Urinary bladder (tissue), 4 donors: ENCODE measurements around the gene MAGI1. TPM values are rescaled to one million over a fixed set of nuclear protein-coding genes. Genes with fewer than 3 reads are reported as not detected.
"Not testable (repeated sequence)": the region's sequence is repeated elsewhere in the genome, so short reads cannot be mapped to it uniquely, and the experiment has no call there.

ENCODE experiments used
- DNase-seq: peaks from one replicate; pipeline ENCODE4 v3.0.0-alpha.2; 2015; ENCODE audit errors: extremely low spot score
- H3K27ac ChIP-seq: one replicate; pipeline ENCODE4 v1.5.1; 2013; ENCODE audit warnings: low read depth, mild to moderate bottlenecking, moderate library complexity
- H3K36me3 ChIP-seq: one replicate; pipeline ENCODE4 v1.6.1; 2013; ENCODE audit warnings: mild to moderate bottlenecking, moderate library complexity; ENCODE audit not compliant: insufficient read depth
- H3K4me1 ChIP-seq: one replicate; pipeline ENCODE4 v1.6.1; 2013; ENCODE audit warnings: mild to moderate bottlenecking, moderate library complexity; ENCODE audit not compliant: insufficient read depth
- H3K4me3 ChIP-seq: one replicate; pipeline ENCODE4 v1.5.1; 2013; ENCODE audit warnings: low read depth, low read length
- WGBS: extraction: QIAGEN DNeasy Blood & Tissue Kit; methylation state at CpG from one replicate; pipeline ENCODE4 v1.1.7; 2013; 5-methylcytosine and 5-hydroxymethylcytosine counted together
- polyA plus RNA-seq: library from polyadenylated mRNA; stranded (reverse); fragments of 200-250 nt; gene quantifications from one replicate; pipeline ENCODE4 v1.2.3, GENCODE V29; 2013
- total RNA-seq: library from RNA; depleted of rRNA; stranded (reverse); fragments of >200 nt; gene quantifications from one replicate; pipeline ENCODE4 v1.2.3, GENCODE V29; 2014
- donor health status: healthy with polysubstance abuse.
- donor health status: healthy.

MAGI1 gene
- total and polyA plus RNA-seq, 2 donors: 9.7 to 46.7 TPM

DNA sequence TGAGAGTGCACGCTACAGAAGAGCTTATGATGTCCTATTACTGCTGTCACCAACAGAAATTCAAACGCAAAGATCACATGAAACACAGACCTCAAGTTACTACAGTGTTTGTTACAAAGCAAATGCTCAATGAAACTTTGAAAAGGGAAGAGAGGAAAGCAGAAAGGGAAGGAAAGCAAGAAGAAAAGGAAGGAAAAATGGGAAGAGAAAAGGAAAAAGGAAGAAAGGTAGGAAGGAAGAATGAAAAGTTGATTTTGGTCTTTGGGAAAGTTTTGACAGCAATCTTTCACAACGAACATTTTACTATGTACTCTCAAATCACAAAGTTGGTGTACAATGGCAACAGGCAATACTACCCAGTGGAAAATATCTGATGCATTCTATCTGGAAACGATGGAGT is 514.8 kb downstream of the MAGI1 start:
- 87% methylated on average over 4 of the region's 4 CpGs for whole genome bisulfite sequencing
- Histone ChIP-seq H3K27ac (no peak overlapping the region), H3K4me3 (no peak overlapping the region), H3K36me3 (no peaks in the 10 kb centered on the region), H3K4me1 (no peaks in the 10 kb centered on the region)
- DNase-seq: no peak

DNA sequence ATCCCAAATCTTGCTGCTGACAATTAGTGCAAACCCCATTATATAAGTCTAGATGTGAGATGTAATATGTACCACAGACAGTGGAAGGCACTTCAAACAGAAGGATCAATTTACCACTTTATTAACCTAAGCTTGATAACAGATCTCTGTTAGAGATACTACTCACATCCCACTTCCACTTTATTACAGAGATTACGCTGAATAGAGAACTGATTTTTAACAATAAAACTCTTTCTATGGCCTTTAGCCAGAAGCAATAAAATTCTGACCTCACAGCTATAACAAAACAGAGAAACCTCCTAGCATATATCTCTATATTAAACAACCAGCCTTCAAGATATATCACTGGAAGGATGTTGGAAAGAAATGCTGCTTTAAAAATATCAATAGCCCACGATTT is 517.7 kb downstream of the MAGI1 start:
- WGBS: 47% methylated on average over 2 of the region's 2 CpGs

DNA sequence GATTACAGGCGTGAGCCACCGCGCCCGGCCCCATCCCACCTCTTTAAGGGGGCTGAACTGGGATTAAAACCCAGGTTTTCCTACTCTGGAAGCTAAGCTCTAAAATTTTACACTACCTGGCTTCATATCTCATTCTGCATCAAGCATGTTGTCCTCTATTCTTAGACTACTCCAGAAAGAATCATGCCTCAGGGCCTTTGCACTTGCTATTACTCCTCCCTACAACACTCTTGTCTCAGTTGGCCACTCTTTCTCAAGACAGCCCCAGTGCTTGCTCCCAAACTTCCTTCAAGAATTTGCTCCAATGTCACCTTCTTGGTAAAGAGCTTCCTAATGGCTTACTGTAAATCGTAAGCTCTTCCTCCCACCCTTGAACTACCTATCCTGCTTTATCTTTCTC is 521.7 kb downstream of the MAGI1 start:
- Histone ChIP-seq H3K27ac (no peak overlapping the region), H3K36me3 (no peaks in the 10 kb centered on the region), H3K4me3 (no peak overlapping the region), H3K4me1 (no peaks in the 10 kb centered on the region)
- WGBS: 95% methylated on average over 5 of the region's 5 CpGs
- no peak for DNase-seq

More for the DNA sequence above, 517.7 kb downstream of the MAGI1 start:
- Histone ChIP-seq H3K4me1 (no peaks in the 10 kb centered on the region), H3K27ac (no peak overlapping the region), H3K36me3 (no peaks in the 10 kb centered on the region), H3K4me3 (no peak overlapping the region)
- no peak for DNase-seq

DNA sequence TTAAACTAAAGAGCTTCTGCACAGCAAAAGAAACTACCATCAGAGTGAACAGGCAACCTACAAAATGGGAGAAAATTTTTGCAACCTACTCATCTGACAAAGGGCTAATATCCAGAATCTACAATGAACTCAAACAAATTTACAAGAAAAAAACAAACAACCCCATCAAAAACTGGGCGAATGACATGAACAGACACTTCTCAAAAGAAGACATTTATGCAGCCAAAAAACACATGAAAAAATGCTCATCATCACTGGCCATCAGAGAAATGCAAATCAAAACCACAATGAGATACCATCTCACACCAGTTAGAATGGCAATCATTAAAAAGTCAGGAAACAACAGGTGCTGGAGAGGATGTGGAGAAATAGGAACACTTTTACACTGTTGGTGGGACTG is 524.4 kb downstream of the MAGI1 start:
- WGBS: 96% methylated on average over 1 of the region's 1 CpG
- not testable (repeated sequence) for DNase-seq, H3K36me3 ChIP-seq

DNA sequence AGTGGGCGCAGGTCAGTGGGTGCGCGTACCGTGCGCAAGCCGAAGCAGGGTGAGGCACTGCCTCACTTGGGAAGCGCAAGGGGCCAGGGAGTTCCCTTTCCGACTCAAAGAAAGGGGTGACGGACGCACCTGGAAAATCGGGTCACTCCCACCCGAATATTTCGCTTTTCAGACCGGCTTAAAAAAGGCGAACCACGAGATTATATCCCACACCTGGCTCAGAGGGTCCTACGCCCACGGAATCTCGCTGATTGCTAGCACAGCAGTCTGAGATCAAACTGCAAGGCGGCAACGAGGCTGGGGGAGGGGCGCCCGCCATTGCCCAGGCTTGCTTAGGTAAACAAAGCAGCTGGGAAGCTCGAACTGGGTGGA is 529.3 kb downstream of the MAGI1 start:
- WGBS: 72% methylated on average over 19 of the region's 24 CpGs
- not testable (repeated sequence) for DNase-seq

More for the DNA sequence above, 524.4 kb downstream of the MAGI1 start:
- not testable (repeated sequence) for H3K4me1 ChIP-seq, H3K4me3 ChIP-seq, H3K27ac ChIP-seq

DNA sequence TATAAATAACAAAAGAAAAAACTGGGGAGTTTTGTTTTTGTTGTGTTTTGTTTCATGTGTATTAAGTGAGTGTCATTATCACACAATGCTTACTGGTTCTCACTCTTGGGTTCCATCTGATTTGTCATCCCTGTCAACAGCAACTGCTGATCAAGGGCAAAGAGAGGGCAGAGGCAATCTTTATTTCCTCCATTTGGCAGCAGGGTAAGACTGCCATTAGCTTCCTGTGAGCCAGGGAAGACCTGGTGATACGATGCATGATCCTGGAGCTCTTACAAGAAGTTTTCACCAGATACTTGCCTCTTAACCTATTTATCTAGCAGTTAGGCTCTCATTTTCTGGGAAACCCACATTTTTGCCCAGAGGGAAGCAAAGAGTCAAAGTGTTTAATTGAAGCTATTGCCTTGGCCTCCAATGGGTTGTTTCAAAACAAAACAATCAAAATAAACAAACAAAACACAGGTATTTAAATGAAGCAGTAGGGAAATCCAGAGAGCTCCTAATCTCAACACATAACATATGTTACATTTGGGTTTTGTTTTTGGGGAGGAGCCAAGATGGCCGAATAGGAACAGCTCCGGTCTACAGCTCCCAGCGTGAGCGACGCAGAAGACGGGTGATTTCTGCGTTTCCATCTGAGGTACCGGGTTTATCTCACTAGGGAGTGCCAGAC is 529.8 kb downstream of the MAGI1 start:
- H3K4me3 ChIP-seq: no peak overlapping the region
- no peaks in the 10 kb centered on the region for H3K36me3 ChIP-seq
- WGBS: 77% methylated on average over 9 of the region's 9 CpGs
- H3K27ac ChIP-seq: no peak overlapping the region
- DNase-seq: no peak
- H3K4me1 ChIP-seq: no peaks in the 10 kb centered on the region

More for the DNA sequence above, 529.3 kb downstream of the MAGI1 start:
- H3K4me3 ChIP-seq, H3K36me3 ChIP-seq, H3K27ac ChIP-seq, H3K4me1 ChIP-seq: not testable (repeated sequence)

DNA sequence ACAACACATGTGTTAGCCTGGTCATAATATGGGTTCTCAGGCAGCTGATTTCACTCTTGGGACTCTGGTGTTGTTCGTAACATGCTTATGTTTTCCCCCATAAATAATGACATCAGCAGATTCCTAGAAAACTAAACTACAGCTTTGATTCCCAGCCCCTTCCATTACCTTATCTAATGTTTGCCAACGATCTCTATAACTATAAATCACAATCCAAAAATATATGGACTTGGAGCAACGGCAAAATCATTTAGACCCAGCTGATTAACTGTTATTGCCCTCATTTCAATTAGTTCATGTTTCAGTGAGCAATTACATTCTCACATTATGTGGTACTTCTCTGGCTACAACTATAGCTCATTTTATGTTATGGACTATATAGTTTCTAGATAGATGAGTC is 531.3 kb downstream of the MAGI1 start:
- H3K36me3 ChIP-seq: no peaks in the 10 kb centered on the region
- no peak for DNase-seq
- H3K4me3 ChIP-seq: no peak overlapping the region
- H3K27ac ChIP-seq: no peak overlapping the region
- peaks cover 2% of the 10 kb centered on the region for H3K4me1 ChIP-seq
- WGBS: 44% methylated on average over 3 of the region's 3 CpGs

DNA sequence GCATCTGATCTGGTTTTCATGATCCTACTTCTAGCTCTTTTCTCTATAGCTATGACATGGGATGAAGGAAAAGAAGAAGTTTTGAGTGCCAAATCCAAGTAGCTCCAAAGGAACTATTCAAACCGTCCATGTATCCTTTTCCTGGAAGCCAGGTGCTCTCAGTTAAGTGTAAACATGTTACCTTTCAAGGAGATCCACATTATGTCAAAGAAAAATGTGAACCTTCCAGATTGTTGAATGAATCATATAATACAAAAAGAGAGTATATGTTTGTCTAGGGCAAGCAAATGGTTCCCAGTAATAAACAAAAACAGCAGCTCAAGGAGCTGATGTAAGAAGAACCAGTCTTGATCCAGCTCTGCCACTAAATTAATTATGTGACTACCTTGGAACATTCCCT is 534.9 kb downstream of the MAGI1 start:
- H3K36me3 ChIP-seq: no peaks in the 10 kb centered on the region
- WGBS: 75% methylated on average over 1 of the region's 1 CpG
- DNase-seq: no peak
- H3K27ac ChIP-seq: no peak overlapping the region
- H3K4me1 ChIP-seq: peaks cover 2% of the 10 kb centered on the region
- H3K4me3 ChIP-seq: no peak overlapping the region

DNA sequence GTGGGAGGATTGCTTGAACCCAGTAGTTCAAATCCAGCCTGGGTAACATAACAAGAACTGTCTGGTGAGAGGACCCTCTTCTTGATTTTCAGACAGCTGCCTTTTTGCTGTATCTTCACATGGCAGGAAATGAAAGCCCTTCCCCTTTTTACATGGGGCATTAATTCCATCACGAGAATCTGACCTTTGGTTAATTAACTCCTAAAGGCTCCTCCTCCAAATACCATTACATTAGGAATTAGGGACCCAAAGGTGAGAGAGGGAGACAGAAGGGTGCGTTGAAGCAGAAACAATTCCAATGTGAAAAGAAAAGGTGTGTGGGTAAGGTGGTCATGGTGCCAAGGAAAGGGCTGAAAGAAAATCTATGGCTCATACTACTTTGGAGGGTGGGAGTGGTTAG is 536.2 kb downstream of the MAGI1 start:
- H3K27ac ChIP-seq: no peak overlapping the region

DNA sequence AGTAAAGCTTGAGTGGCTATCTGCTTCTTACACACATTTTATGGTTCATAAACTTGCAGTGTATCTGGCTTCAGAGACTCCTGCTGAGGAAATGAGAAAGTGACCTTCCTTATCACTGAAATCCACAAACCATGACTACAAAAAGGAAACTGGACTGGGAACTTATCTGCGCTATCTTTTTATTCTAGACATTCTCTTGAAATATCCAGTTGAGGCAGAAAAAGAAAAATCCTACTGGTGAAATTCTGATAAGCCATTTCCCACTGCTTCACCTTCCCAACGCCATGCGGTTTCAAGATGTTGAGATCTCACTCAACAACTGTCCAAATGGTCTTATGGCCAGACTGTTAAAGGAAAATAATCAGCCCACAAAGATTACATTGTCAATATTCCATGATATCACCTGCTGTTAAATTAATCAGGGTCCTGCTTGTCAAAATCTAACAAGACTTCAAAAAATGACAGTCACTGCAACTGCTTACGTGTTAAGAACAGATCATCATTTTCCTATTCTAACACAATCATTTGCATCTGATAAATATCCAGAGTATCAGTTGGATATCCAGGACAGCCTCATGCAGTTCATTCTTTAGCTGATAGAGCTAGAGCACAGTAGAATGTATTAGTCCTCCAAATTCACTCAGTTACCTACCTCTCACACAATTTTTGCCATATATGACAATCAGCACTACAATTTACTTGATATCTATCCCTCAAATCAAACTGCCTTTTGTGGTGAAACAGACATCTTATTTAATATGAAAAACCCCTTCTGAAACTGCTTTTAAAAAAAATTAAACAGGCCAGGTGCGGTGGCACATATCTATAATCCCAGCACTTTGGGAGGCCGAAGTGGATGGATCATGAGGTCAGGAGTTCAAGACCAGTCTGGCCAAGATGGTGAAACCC is 538.1 kb downstream of the MAGI1 start:
- 79% methylated on average over 6 of the region's 6 CpGs for WGBS
- Histone ChIP-seq H3K27ac (no peak overlapping the region), H3K4me1 (peaks cover 2% of the 10 kb centered on the region), H3K36me3 (no peaks in the 10 kb centered on the region), H3K4me3 (no peak overlapping the region)
- DNase-seq: no peak

More for the DNA sequence above, 536.2 kb downstream of the MAGI1 start:
- H3K4me3 ChIP-seq: no peak overlapping the region
- DNase-seq: no peak
- 88% methylated on average over 2 of the region's 2 CpGs for WGBS
- H3K36me3 ChIP-seq: no peaks in the 10 kb centered on the region
- peaks cover 2% of the 10 kb centered on the region for H3K4me1 ChIP-seq

DNA sequence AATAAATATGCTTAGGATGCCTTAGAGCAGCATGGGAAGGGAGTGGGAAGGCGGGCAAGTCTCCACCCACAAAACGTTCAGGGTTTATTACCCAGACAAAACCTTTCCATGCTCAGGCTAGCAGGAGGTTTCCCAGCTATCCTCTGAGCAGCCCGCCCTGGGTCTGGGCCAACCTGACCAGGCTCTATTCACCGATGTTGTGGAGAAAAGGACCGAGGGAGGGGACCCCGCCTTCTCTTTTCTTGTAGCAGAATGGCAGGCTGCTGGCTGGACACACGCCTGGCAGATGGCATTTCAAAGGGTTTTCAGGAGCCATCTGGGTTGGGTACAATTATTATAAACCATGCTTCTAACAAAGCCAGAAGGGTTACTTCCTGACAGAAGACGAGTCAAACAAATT is 540.9 kb downstream of the MAGI1 start:
- 86% methylated on average over 8 of the region's 8 CpGs for WGBS
- no peak for DNase-seq
- Histone ChIP-seq H3K27ac (no peak overlapping the region), H3K4me1 (no peaks in the 10 kb centered on the region), H3K36me3 (no peaks in the 10 kb centered on the region), H3K4me3 (no peak overlapping the region)

DNA sequence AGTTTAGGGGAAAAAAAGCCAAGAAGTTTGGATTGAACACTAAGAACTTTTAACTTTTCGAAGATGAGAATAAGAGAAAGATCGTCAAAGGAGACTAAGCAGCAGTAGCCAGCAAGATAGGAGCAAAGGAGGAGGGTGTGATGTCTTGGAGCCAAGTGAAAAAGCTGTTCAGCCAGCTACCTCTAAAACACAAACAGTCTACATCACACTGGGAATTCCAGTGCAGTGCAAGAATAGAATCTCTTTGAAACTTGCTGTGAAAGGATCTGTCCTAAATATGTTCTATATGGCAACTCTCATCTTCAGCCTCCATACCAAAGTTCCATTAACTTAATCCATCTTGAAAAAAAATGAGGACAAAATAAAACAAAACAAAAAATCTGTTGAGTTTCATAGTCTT is 541.5 kb downstream of the MAGI1 start:
- no peaks in the 10 kb centered on the region for H3K36me3 ChIP-seq
- no peak overlapping the region for H3K27ac ChIP-seq
- DNase-seq: no peak
- no peaks in the 10 kb centered on the region for H3K4me1 ChIP-seq
- WGBS: 70% methylated on average over 2 of the region's 2 CpGs
- H3K4me3 ChIP-seq: no peak overlapping the region

DNA sequence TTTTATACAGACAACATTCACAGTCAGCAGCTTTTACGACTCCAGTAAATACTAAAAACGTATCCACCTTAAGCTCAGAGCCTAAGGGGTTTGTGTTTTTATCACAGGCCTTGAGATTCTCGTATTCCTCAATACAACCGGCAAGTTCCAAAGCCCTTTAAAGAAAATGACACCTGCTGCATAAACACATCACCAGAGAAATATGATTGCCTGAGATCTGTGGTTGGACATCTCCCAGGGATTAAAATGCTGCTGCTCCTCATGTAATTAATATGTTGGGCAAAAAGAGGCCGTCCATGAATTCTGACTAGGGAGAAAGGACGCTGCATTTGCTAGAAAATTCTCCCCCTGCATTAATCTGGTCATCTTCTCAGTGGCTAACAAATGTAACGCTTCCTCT is 544.8 kb downstream of the MAGI1 start:
- no peaks in the 10 kb centered on the region for H3K4me1 ChIP-seq
- WGBS: 62% methylated on average over 7 of the region's 7 CpGs
- no peak for DNase-seq
- no peaks in the 10 kb centered on the region for H3K36me3 ChIP-seq
- H3K27ac ChIP-seq: no peak overlapping the region
- no peak overlapping the region for H3K4me3 ChIP-seq

DNA sequence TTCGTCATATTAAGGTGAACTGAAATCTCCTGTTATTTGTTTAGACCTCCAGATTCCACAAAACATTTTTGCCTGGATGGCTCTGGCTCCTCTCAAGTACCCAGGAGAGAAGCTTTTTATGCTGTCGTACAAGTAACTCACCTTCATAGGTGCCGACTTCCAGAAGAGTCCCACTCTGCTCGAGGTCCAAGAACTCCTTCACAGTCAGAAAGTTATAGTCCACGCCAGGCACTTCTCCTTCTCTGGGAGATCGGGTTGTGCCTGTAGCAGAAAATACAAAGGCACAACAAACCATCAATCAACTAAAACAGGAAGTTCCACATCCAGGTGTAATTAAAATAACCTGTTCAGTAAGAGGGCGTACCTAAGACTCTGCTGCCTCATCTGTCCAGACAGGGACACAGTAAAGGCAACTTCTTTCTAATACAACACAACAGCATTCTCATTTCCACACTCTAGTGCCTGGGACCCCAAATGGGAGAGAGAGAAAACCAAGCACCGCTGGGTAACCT is 545.3 kb downstream of the MAGI1 start:
- DNase-seq: no peak
- Histone ChIP-seq H3K36me3 (no peaks in the 10 kb centered on the region), H3K4me3 (no peak overlapping the region), H3K27ac (no peak overlapping the region), H3K4me1 (no peaks in the 10 kb centered on the region)
- 87% methylated on average over 8 of the region's 8 CpGs for WGBS
